ENCODE results near the gene TTC17.

TTC17 gene

DNA sequence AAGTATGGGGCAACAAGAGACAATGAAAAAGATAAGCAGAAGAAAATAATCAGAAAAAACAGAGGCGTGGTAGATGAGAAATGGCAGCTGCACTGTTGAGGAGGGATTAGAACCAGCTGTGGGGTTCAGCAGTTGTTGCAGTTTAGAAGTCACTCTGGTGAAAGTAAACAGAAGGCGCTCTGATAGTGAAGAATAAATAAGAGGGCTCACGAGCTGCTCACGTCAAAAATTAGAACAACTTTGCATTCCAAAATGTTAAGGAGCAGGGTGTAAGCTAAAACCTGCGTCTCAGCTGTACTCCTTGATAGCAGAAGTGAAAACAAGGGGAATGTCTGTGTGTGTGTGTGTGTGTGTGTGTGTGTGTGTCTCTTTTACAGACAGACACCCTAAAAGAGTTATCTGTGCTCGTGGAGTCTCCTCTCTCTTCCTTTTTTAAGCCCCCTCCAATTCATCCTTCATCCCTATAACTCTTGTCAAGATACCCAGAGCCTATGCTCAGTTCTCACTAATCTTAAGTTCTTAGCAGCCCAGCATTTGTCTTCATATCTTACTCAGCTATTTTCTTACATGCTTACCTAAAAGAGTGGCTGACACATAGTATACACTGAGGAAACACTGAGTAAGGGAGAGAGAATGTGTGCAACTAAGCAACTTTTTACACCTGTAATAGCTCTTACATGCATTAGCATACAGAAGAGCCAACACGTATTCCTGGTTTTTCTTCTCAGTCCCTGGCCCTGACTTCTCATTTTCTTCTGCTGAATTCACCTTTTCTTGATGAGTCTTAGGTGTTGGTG, 8.9 kb downstream of the TTC17 start:
- TF ChIP-seq, protein P1, sequence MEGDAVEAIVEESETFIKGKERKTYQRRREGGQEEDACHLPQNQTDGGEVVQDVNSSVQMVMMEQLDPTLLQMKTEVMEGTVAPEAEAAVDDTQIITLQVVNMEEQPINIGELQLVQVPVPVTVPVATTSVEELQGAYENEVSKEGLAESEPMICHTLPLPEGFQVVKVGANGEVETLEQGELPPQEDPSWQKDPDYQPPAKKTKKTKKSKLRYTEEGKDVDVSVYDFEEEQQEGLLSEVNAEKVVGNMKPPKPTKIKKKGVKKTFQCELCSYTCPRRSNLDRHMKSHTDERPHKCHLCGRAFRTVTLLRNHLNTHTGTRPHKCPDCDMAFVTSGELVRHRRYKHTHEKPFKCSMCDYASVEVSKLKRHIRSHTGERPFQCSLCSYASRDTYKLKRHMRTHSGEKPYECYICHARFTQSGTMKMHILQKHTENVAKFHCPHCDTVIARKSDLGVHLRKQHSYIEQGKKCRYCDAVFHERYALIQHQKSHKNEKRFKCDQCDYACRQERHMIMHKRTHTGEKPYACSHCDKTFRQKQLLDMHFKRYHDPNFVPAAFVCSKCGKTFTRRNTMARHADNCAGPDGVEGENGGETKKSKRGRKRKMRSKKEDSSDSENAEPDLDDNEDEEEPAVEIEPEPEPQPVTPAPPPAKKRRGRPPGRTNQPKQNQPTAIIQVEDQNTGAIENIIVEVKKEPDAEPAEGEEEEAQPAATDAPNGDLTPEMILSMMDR (IDR thresholded peaks at IDR 0.05): no peak

DNA sequence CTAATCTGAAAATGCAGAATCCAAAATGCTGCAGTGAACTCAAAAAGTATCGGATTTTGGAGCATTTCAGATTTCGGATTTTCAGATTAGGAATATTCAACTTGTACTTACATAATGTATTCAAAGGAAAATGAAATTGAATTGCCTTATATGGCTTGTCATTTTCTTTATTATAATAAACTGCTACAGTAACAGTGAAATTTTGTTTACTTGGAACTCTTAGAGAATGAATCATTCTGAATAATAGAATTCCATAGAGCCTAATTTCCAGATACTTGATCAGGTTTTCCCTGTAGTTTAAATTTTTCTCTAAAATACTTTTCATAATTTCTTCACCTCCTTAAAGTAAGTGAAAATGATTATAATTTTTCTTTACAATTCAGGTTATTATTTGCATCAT, 17.3 kb downstream of the TTC17 start:
- TF ChIP-seq, protein P1 (IDR thresholded peaks at IDR 0.05): no peak

DNA sequence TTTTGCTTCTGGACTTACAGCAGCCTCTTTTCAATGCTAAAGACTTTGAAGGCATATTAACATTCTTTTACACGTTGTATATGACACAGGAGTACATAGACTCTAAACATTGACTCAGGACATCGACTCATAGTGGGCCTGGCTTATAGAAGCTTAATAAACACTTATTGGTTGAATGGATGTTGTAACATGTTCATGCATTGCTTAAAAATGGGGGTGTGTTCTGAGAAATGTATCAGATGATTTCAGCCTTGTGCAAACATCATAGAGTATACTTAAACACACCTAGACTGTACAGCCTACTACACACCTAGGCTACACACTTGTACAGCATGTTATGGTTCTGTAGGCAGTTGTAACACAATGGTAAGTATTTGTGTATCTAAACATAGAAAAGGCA, 17.9 kb downstream of the TTC17 start:
- TF ChIP-seq, protein P1 (IDR thresholded peaks at IDR 0.05): no peak

DNA sequence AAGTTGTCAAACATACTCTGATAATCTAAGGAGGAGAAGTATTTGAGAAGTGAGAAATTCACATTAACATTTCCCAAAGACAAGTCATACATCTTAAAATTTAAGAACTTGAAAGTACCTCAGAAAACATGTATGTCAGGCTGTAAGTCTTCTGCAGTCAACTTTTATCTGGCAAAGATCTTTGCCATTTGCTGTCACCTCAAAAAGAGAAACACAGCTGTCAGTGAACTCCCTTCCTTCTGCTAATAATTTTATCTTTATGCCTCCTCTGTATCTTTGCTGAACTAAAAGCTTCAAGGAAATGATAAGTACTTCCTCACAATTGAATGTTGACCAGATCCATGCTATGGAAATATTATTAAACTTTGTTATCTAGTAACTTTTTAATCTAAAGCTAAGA, 18.7 kb downstream of the TTC17 start:
- TF ChIP-seq, protein P1 (IDR thresholded peaks at IDR 0.05): no peak

DNA sequence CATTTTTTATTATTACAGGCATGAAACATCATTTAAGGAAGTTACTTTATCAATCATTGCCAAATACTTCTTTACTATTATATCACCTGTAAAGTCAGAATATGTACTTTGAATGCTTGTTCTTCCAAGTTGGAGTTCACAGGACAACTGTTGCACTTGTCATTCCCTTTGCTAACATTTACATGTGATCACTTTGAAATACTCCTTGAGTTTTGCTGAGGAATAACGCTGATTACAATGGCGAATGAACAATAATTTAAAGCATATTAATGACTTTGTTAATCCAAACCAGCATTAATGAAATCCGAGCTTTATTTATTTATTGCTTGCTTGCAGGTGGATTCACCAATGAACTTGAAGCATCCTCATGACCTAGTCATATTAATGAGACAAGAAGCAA, 20.2 kb downstream of the TTC17 start:
- TF ChIP-seq, protein P1 (IDR thresholded peaks at IDR 0.05): no peak

DNA sequence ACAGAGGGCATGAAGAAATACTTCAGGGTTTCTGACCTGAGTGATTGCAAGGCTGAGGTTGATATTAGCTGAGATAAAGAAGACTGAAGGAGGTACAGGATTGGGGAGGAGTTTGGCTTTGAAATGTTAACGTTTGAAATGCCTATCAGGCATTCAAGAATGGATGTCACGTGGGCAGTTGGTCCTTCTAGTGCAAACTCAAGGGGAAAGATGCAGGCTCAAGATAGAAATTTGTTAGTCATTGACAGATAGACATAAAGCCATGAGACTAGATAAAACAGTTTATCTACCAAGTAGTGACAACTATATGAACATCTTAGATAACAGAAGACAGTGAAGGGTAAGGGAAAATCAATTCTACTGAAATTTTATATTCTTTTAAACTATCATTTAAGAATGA, 23.1 kb downstream of the TTC17 start:
- TF ChIP-seq, protein P1 (IDR thresholded peaks at IDR 0.05): no peak

DNA sequence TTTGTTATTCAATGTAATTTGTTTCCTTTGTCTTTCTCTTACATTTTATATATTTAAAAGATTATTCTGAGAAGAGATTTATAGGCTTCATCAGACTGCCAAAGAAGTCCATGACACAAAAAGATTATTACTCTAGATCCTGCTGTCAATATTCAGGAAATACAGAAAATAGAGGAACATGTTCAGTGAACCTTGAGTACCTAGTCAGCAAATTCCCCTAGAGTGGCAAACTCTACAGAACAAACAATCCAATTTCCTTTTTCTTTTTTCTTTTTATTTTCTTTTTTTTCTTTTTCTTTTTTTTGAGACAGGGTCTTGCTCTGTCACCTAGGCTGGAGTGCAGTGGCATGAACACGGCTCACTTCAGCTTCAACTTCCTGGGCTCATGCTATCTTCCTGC, 23.9 kb downstream of the TTC17 start:
- TF ChIP-seq, protein P1 (IDR thresholded peaks at IDR 0.05): no peak

DNA sequence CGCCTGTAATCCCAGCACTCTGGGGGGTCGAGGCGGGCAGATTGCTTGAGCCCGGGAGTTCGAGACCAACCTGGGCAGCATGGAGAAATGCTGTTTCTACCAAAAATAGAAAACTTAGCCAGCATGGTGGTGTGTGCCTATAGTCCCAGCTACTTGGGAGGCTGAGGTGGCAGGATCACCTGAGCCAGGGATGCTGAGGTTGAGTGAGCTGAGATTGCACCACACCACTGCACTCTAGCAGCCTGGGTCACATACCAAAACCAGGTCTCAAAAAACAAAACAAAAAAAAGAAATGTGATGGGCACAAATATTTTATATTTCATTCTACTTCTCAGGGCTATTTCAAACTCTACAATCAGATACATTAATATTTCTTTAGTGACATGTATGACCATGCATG, 25.7 kb downstream of the TTC17 start:
- TF ChIP-seq, protein P1 (IDR thresholded peaks at IDR 0.05): no peak

Data from LNCAP (cell line).